GM19467 (cell line): ENCODE results near the gene PLCB1.

Experiments used
- ATAC-seq: cut with Tn5 transposase; IDR thresholded peaks from one replicate; pipeline ENCODE4 v1.9.1; 2021; ENCODE audit warnings: mild to moderate bottlenecking, moderate library complexity; ENCODE audit not compliant: unreplicated experiment

The PLCB1 gene

GRCh38 chr20:8744228-8744844 is 612.3 kb downstream of the PLCB1 start:
- no peak for ATAC-seq

GRCh38 chr20:8749101-8749500 is 617.0 kb downstream of the PLCB1 start:
- no peak for ATAC-seq

GRCh38 chr20:8749986-8750385 is 617.9 kb downstream of the PLCB1 start:
- ATAC-seq: no peak

GRCh38 chr20:8755340-8756118 is 623.5 kb downstream of the PLCB1 start:
- no peak for ATAC-seq

- ATAC-seq: no peak
These were observed 624.3 kb downstream of the PLCB1 start for GRCh38 chr20:8756410-8756809.

- ATAC-seq: no peak
These were observed 625.1 kb downstream of the PLCB1 start for GRCh38 chr20:8757146-8757545.

- no peak for ATAC-seq
These were observed 632.4 kb downstream of the PLCB1 start for GRCh38 chr20:8764344-8764962.

GRCh38 chr20:8766868-8767390 is 634.9 kb downstream of the PLCB1 start:
- no peak for ATAC-seq

- ATAC-seq: no peak
These were observed 642.3 kb downstream of the PLCB1 start for GRCh38 chr20:8774412-8774811.

- ATAC-seq: no peak
These were observed 645.8 kb downstream of the PLCB1 start for GRCh38 chr20:8777911-8778310.

- no peak for ATAC-seq
These were observed 646.3 kb downstream of the PLCB1 start for GRCh38 chr20:8778387-8778786.

- no peak for ATAC-seq
These were observed 648.8 kb downstream of the PLCB1 start for GRCh38 chr20:8780915-8781314.

- no peak for ATAC-seq
These were observed 650.7 kb downstream of the PLCB1 start for GRCh38 chr20:8782804-8783203.

- ATAC-seq: no peak
These were observed 651.7 kb downstream of the PLCB1 start for GRCh38 chr20:8783734-8784133.

- no peak for ATAC-seq
These were observed 654.3 kb downstream of the PLCB1 start for GRCh38 chr20:8786383-8786782.

- ATAC-seq: no peak
These were observed 655.0 kb downstream of the PLCB1 start for GRCh38 chr20:8787090-8787489.

- no peak for ATAC-seq
These were observed 656.2 kb downstream of the PLCB1 start for GRCh38 chr20:8788275-8788674.

- no peak for ATAC-seq
These were observed 656.8 kb downstream of the PLCB1 start for GRCh38 chr20:8788831-8789230.

GRCh38 chr20:8790442-8791074 is 658.5 kb downstream of the PLCB1 start:
- no peak for ATAC-seq

- no peak for ATAC-seq
These were observed 663.3 kb downstream of the PLCB1 start for GRCh38 chr20:8795404-8795803.

- ATAC-seq: no peak
These were observed 664.1 kb downstream of the PLCB1 start for GRCh38 chr20:8796088-8796660.
